GM12873 (cell line): ENCODE measurements around the gene LHX3.

ENCODE experiments used
- TF ChIP-seq, protein P1 (sequence below): IDR thresholded peaks from 2 replicates; pipeline ENCODE4 v1.5.1; 2012; ENCODE audit warnings: low read depth, mild to moderate bottlenecking, moderate library complexity, low read length, control low read depth; ENCODE audit not compliant: insufficient read depth; ENCODE audit errors: missing control alignments

Gene LHX3

DNA sequence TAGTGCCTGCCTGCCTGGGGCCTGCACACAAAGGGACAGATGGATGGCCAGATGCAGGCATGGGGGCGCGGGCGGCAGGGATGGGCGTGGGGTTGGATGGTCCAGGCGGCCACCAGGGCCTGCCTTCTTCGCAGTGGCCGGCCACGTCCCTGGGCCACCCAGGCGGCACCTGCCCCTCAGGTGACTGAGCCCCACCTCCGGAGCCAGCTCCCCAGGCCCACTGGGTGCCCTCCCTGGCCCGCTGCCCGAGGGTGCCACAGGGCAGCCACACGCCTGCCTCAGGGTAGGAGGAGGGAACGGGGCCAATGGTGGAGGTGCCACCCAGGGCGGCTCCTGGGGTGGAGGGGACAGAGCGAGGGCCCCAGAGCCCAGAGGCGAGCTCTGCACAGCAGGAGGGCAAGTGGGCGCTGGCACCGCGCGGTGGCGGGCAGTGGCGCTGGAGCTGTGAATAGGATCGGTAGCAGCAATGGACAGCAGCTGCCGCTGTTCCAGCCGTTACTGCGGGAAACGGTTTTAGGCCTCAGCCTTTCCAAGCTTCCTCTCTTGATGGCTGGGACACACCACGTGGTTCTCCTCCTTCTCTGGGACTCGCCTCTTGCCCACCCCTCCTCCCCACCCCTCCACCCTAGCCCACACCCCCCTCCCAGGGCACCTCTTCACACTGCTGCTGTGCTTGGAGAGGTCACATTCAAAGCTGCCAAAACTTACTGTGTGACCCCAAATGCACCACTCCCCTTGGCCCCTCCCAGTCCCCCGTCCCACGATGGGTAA, 19.1 kb downstream of the LHX3 start:
- TF ChIP-seq, protein P1, sequence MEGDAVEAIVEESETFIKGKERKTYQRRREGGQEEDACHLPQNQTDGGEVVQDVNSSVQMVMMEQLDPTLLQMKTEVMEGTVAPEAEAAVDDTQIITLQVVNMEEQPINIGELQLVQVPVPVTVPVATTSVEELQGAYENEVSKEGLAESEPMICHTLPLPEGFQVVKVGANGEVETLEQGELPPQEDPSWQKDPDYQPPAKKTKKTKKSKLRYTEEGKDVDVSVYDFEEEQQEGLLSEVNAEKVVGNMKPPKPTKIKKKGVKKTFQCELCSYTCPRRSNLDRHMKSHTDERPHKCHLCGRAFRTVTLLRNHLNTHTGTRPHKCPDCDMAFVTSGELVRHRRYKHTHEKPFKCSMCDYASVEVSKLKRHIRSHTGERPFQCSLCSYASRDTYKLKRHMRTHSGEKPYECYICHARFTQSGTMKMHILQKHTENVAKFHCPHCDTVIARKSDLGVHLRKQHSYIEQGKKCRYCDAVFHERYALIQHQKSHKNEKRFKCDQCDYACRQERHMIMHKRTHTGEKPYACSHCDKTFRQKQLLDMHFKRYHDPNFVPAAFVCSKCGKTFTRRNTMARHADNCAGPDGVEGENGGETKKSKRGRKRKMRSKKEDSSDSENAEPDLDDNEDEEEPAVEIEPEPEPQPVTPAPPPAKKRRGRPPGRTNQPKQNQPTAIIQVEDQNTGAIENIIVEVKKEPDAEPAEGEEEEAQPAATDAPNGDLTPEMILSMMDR = no peak

DNA sequence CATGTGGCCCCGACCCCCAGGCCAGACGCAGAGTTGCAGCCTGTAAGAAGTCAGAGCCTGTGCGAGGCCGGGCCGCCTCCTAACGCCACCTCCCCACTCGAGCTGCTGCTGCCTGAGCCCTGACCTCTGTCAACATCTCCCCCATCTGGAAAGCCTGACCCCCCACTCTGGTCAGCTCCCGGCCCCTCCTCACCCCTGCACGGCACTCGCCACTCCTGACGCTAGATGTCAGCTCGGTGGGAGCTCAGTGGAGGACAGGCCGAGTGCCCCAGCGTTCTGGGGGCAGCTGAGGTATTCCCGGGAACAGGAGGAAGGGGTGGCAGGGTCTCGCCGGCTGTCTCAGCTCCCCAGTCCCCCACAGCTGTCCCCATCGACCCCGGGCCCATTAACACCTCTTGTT, 19.9 kb downstream of the LHX3 start:
- TF ChIP-seq, protein P1 = no peak

DNA sequence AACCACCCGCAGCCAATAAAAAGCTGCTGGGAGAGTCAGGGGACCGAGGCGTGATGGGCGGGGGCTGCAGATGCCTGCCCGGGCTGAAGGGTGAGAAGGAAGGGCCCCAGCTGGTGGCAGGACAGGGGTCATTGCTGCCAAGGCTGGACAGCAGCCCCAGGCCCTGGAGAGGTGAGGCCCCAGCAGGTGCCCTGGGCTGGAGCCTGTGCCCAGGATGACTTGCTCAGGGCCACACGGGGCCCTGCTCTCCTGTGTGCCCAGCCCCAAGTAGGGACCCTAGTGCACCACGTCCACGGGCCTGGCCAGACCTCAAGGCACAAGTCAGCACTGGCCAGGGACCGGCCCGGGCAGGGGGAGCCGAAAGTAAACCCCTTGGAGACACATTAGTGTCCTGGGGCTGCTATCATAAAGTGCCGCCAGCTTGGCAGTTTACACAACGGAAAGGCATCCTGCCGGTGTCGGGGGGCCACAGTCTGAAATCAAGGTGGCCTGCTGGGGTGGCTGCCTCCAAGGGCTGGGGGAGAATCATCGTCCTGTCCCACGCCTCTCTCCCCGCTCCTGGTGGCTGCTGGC, 22.0 kb downstream of the LHX3 start:
- TF ChIP-seq, protein P1 = no peak

DNA sequence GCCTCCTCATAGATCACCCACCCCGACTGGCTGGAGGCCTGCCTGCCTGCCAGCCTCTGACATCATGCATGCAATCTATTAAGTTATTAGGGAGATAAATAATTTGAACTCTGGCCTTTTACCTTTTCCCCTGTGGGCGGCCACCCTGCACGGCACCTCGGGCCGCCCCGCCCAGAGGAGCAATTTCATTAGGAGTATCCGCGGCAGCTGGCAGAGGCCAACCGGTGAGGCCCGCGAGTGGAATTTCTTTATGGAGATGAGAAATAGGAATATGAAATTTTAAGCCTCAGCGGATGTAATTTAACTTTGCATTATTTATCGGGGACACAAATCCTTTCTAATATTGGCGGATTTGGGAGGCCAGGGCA, 22.5 kb downstream of the LHX3 start:
- TF ChIP-seq, protein P1 = no peak

DNA sequence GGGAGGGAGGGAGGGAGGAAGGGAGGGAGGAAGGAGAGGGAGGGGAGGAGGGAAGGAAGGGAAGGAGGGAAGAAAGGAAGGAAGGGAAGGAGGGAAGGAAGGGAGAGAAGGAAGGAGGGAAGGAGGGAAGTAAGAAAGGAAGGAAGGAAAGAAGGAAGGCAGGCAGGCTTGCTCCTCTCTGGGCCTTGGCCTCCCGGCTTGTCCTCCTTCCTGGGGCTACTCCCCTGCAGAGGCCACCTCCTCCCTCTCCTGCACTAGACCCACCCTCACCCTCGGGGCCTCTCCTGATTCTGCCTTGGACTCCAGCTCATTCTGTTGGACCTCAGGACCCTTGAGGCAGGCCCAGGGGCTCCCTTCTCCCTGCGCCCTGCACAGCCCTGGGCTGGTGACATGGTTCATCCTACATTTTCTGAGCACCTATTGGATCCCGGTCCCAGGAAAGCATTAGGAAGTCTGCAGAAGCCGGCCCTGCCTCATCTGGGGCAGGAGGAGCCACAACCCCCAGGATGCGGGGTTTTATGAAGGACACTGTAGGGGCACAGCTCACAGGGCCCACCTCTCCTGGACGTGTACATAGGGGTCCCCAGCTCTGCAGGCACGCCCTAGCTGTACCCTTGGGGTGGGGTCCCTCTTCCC, 23.0 kb downstream of the LHX3 start:
- TF ChIP-seq, protein P1 = no peak

DNA sequence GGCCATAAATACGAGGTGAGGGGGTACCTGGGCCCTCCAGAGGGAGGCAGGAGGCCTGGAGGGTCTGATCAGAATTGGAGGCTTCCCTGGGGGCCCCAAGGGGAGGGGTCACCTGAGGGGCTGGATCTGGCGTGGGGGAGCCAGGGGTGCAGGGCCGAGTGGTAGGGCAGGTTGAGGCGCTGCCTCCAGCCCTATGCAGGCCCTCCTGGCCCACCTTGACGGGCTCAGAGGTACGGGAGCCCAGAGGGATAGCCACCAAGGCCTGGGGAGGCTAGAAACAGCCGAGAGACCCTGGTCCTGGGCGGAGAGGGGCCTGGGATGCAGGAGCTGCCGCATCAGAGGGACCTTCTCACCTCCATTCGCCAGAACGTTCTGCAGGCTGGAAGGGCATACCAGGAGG, 24.3 kb downstream of the LHX3 start:
- TF ChIP-seq, protein P1 = no peak

DNA sequence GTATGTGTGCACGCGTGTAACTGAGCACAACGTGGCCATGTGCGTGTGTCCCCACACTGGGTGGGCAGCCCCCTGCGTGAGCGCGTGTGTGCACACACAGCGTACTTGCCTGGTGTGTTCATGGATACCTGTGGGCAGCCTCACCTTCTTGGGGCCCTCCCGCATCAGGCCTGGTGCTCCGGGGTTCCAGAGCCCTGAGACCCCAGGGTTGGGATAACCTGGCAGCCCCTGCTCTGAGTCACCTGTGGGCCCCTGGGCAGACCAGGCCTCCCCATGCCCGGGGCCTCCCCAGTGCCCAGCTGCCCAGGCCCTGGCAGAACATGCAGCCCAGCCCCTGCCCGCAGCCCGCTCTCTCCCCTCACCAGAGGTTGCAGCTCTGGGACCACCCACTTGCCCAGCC, 25.2 kb downstream of the LHX3 start:
- TF ChIP-seq, protein P1 = no peak
